ENCODE measurements around the gene SDK2. TPM values are rescaled to one million over a fixed set of nuclear protein-coding genes. Genes with fewer than 3 reads are reported as not detected.

SDK2 gene
- total RNA-seq, 1 donor from 2014 or later, result 1.4 TPM

DNA sequence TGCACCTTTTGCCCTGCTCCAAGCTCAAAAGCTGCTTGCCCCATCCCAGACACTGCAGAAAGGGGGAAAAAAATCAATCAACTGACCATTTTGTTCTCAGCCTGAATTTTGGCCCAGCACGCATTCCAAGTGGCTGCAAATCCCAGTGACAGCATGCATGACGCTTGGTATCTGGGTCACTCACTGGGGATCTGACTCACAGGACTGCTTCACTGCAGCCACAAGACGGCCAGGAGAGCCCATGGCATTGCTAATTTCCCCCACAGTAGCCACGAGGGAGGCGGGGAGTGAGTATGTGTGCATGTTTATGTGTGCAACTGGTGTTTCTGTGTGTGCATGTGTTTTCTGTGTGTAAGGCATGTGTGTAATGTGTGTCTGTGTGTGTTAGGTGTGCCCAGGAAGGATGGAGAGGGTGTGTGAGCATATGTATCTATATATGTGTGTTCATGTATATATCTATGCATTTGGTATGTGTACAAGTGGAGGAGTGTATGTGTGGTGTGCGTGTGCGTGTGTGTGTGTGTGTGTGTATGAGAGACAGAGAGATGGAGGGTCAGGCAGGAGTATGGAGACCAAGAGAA is 33.8 kb downstream of the SDK2 start:
- ATAC-seq (no peak), DNase-seq (no peak)
- TF ChIP-seq, protein P1, sequence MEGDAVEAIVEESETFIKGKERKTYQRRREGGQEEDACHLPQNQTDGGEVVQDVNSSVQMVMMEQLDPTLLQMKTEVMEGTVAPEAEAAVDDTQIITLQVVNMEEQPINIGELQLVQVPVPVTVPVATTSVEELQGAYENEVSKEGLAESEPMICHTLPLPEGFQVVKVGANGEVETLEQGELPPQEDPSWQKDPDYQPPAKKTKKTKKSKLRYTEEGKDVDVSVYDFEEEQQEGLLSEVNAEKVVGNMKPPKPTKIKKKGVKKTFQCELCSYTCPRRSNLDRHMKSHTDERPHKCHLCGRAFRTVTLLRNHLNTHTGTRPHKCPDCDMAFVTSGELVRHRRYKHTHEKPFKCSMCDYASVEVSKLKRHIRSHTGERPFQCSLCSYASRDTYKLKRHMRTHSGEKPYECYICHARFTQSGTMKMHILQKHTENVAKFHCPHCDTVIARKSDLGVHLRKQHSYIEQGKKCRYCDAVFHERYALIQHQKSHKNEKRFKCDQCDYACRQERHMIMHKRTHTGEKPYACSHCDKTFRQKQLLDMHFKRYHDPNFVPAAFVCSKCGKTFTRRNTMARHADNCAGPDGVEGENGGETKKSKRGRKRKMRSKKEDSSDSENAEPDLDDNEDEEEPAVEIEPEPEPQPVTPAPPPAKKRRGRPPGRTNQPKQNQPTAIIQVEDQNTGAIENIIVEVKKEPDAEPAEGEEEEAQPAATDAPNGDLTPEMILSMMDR (IDR thresholded peaks at IDR 0.05), result no peak
- H3K9me3 ChIP-seq, result no peaks in the 10 kb centered on the region
- H3K36me3 ChIP-seq, result no peaks in the 10 kb centered on the region
- no peaks in the 10 kb centered on the region for H3K4me1 ChIP-seq
- H3K27ac ChIP-seq, result no peak overlapping the region
- intact Hi-C loops (cut with DNase I), result no loop called here
- peaks cover 15% of the 10 kb centered on the region for H3K27me3 ChIP-seq (ENCODE audit: low read depth)
- no peak overlapping the region for H3K4me3 ChIP-seq

DNA sequence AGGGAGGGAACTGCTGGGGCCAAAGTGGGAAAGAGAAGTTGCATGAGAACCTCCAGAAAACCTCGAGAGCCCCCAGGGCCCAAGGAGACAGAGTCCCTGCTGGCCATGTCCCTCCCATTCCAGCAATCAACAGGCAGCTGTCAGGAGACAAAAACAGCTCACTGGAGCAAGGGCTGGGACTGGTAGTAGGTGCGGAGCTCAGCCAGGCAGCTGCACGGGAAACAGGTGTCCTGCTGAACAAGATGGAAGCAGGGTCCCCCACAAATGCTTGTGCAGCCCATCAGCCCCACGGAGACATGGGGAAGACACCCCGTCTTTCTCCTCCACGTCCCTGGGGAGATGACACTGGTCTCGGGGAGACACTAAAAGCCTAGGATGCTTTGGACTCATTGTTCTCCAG is 34.5 kb downstream of the SDK2 start:
- ATAC-seq (no peak), DNase-seq (no peak)
- no peaks in the 10 kb centered on the region for H3K9me3 ChIP-seq
- intact Hi-C loops (cut with DNase I), result no loop called here
- no peak overlapping the region for H3K4me3 ChIP-seq
- no peak overlapping the region for H3K27ac ChIP-seq
- H3K27me3 ChIP-seq (ENCODE audit: low read depth), result peaks cover 15% of the 10 kb centered on the region
- TF ChIP-seq, protein P1 (IDR thresholded peaks at IDR 0.05), result no peak
- H3K4me1 ChIP-seq, result no peaks in the 10 kb centered on the region
- no peaks in the 10 kb centered on the region for H3K36me3 ChIP-seq

DNA sequence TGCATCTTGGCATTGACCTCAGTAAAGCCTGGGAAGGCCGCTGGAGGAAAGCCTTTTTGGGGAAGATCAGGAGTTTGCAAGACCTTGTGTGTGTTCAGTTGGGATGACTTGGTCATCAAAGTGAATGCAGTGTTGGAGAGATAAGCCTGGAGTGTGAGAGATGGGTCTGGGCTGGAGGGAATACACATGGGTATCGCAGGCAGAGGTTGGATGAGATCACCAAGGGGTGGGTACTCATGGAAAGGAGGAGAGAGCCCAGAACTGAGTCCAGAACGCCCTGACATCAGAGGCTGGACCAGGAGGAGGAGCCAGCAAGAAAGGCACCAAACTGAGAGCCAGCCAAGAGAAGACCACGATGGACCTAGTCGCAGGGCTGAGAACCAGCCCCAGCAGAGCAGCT is 35.2 kb downstream of the SDK2 start:
- H3K4me1 ChIP-seq, result no peaks in the 10 kb centered on the region
- DNase-seq, result no peak
- H3K36me3 ChIP-seq, result no peaks in the 10 kb centered on the region
- H3K27me3 ChIP-seq (ENCODE audit: low read depth), result peaks cover 13% of the 10 kb centered on the region
- H3K4me3 ChIP-seq, result no peak overlapping the region
- TF ChIP-seq, protein P1 (IDR thresholded peaks at IDR 0.05), result no peak
- no peaks in the 10 kb centered on the region for H3K9me3 ChIP-seq
- H3K27ac ChIP-seq, result no peak overlapping the region
- no peak for ATAC-seq
- intact Hi-C loops (cut with DNase I), result no loop called here

DNA sequence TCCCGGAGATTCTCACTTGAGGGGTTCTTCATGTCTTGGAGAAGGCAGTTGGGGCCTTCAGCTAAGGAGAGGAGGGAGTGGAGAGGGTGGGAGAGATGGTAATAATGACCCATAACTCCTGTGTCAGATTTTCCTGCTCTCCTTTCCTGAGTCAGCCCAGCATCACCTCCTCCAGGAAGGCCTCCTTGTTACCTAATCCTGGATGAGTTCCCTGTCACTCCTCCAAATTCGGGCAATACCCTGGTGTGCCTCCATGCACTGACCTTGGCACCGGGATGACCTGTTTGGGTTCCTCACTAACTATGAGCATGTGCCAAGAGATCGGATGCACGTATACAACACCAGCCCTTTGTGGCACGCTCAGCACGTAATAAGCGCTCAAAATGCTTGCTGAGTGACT is 38.8 kb downstream of the SDK2 start:
- H3K4me3 ChIP-seq, result no peak overlapping the region

DNA sequence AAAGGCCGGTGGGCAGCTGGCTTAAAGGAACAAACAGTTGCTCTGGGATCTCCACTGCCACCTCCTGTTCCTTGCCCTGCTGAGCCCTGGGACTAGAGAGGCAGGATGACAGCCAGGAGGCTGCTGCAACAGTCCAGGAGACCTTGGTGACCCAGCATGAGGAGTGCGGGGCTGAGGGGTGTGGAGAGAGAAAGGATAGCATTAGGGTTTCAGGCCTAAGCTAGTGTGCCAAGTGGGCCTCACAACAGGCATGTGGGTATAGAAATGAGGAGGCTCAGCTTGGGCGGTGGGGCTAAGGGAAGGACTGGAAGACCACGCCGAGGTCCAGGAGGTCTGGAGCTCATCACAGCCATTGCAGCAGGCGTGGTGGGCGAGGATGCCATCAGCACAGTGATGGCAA is 39.8 kb downstream of the SDK2 start:
- TF ChIP-seq, protein P1 (IDR thresholded peaks at IDR 0.05), result no peak
- intact Hi-C loops (cut with DNase I), result no loop called here
- H3K27me3 ChIP-seq (ENCODE audit: low read depth), result no peaks in the 10 kb centered on the region
- no peaks in the 10 kb centered on the region for H3K9me3 ChIP-seq
- H3K4me1 ChIP-seq, result no peaks in the 10 kb centered on the region
- H3K27ac ChIP-seq, result no peak overlapping the region
- DNase-seq, result no peak
- H3K4me3 ChIP-seq, result no peak overlapping the region
- H3K36me3 ChIP-seq, result no peaks in the 10 kb centered on the region
- no peak for ATAC-seq

More for the DNA sequence above, 38.8 kb downstream of the SDK2 start:
- Histone ChIP-seq H3K36me3 (no peaks in the 10 kb centered on the region), H3K27me3 (ENCODE audit: low read depth) (no peaks in the 10 kb centered on the region), H3K9me3 (no peaks in the 10 kb centered on the region), H3K27ac (no peak overlapping the region), H3K4me1 (no peaks in the 10 kb centered on the region)
- intact Hi-C loops (cut with DNase I), result no loop called here
- TF ChIP-seq, protein P1 (IDR thresholded peaks at IDR 0.05), result no peak
- no peak for ATAC-seq
- DNase-seq, result no peak
